Fibroblast of peridontal ligament (primary cell): ENCODE data around the gene TRPC6.

Experiments used
- DNase-seq: peaks from one replicate; pipeline ENCODE4 v3.0.0-alpha.2; 2010; ENCODE audit errors: extremely low read depth

Gene TRPC6

DNA sequence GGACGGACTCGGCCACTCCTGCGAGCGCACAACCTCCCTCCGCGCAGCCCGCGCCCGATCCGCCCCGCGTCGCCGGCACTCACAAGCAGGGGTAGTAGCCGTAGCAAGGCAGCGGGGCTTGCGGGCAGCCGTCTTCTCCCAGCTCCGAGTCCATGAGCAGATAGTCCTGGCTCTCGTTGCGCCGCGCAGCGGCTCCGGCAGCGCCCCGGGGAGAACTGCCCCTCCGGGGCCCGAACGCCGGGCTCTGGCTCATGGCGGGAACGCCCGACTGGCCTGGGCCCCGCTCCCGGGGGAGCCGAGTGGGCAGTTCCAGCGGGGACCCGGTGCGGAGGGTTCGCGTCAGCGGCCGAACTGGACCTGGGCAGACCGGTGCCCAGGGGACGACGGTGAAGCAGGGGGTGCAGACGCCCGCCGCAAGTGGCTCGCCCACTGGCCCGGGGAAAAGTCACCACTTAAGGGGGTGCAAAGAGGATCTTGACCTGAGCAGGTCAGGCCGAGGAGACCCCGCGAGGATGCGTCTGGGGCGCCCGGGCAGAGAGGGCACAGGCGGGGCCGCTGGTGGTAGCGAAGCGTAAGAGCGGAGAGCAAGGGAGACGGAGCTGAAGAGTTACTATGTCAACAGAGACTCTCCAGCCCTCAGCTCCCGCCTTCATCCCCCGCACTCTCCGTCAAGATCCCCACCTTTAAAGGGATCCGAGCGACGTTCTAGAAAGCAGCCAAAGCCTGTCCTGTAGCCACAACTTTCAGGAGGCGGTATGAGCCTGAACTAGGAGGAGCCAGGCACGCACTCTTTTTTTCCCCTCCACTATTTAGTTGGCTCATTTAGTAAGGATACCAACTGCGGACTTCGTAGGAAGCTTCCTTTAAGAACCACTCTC, at the start of gene TRPC6:
Gene TRPC6, minus strand, starts transcription at position 757 of the 878 bp plus-strand sequence. Its CDS starts 504 bp downstream, at position 253.
- peak; percentile 9 for DNase-seq

DNA sequence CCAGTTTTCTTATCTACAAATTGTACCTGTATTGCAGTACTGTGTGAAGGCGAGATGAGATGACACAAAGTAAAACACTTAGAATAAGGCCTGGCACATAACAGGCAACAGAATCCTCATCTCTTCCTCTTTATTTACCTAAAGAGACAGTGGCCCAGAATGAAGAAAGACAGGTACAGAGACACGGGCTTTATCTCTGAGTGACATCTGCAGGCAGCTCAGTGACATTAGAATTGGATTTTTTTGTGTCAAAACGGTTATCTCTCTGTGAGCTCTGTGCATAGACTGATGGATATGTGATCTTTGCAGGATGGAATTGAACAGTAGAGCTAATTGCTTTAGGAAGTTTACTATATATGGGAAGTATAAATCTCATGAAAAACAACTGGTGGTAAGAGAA, 36.2 kb upstream of the TRPC6 start:
- DNase-seq = no peak

DNA sequence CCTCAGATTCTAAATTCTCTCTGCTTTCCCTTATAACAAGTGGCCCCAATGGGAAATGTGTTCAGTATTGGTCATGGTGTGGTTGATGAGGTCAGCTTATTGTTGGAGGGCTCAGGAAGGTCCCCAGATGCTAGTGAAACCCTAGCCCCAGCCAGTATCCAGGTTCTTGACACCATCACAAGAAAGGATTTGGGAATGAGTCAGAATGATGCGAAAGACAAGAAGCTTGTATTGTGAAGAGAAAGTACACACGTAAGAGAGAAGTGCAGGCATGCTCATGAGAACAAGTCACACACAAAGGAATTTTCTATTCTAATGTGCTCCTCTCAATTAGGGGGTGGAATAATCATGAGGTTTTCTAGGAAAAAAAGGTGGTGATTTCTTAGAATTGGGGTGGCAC, 34.9 kb upstream of the TRPC6 start:
- peak; percentile 1 for DNase-seq

DNA sequence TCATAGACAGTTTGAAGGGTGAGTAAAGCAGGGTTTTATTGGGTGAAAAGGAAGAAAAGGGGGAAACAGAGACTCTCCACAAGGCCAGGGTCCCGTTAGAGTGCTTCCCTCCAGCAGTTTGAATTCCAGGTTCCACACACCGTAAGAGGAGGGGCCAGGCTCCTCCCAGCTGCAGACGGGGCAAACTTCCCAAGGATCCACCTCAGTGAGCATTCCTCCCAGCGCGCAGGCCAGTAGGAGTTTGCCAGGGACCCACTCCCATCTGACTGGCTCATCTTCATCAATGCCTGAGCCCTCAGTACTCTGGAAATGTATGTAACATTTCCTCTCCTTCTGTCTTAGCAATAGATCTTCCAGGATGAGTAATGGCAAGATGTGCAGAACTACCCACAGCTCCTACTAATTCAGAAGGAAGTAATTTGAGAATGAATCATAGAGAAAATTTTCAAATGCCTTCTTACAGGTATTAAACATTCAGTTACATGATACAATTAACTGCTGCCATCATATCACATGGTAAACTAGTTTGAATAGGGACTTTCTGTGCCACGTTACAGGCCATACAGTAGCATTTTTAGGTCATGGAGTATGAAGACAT, 34.0 kb upstream of the TRPC6 start:
- no peak for DNase-seq

DNA sequence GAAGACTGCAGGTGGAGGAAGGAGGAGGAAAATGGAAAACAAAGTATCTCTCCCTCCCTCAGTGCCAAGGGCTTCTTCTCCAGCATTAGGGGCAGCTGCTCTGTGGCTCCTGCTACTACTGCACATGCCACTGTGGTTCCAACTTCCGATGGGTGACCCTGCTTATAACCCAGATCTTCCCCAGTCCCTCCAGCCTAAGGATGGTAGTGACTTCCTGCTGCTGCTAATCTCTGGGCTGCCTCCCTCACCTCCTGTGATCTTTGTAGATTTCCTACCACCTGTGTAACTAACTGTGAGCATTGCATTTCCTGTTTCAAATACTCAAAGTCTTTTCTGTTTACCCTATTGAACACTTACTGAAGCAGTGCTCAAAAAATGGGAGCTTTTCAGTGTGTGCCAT, 28.7 kb upstream of the TRPC6 start:
- no peak for DNase-seq

DNA sequence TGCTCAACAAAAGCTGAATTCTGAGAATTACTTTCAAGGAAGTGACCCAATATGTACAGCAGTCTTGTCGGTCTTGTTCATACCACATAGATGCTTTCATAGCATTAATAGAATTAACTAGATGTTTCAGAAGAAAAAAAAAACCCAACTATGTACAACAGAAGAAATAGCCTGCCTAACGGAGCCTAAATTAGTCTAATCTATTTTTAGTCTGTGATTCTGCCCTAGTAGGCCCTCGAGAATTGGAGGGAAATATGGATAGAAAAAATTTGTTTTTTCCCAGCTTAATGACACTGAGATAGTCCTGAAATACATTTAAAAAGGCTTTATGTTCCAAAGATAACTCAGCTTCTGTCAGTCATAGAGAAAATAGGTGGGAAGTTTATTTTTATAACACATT, 17.1 kb upstream of the TRPC6 start:
- DNase-seq = no peak

DNA sequence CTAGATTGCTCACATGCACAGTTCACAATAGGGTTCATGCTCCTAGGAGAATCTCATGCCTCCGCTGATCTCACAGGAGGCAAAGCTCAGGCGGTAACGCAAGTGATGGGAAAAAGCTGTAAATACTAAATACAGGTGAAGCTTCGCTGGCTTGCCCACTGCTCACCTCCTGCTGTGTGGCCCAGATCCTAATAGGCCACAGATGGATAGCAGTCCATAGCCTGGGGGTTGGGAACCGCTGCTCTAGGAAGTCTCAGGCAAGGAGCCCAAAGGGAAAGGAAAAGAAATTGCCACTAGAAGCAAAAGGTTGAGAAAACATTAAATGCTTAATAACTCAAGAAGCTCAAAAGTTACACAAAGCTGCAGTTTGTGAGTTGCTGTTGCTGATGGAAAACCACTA, 3.2 kb upstream of the TRPC6 start:
- DNase-seq = no peak

DNA sequence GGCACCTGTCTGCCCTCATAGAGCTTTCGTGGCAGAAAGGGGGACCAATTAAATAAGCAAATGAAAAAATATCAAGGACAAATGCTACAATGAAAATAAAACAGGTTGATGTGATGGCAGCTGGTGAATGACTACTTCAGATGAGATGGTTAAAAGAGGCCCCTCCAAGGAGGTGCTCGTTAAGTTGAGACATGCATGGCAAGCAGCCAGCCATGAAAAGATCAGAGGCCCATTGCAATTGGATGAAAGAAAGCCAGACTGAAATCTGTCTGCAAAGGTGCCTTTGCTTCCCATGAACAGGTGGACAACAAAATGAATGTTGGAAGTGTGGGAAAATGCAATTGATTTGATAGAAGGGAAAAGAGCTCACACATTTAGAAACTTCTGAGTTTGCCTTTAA, 848 bp upstream of the TRPC6 start:
- no peak for DNase-seq

DNA sequence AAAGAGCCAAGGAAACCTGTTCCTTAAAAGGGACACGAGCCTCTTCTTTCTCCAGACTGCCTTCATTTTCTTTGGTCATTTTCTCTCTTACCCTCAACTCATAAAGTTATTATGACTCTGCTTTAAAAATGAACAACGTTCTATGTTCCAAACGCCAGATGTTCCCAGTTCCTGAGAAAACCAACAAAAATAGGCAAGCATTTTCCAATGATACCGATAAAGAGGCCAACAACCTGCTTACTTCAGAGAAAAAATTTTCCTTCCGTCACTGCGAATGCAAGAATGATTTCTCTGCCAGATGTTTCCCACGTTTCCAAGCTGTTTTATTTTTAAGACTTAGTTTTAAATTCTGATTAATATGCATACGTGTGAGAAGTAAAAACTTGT, 315 bp upstream of the TRPC6 start:
- DNase-seq = peak; percentile 2

DNA sequence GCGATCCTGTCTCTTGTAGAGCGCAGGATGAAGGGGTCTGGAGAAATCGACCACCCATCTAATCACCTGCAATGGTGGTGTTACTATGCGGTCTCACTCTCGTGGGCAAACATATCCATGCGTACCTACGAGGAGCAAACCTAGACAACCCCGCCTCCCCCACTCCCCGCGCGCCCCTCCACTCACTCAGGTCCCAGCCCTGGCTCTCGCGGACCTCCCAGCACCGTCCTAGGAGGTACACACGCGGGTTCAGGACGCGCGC, 887 bp downstream of the TRPC6 start:
- peak; percentile 1 for DNase-seq

DNA sequence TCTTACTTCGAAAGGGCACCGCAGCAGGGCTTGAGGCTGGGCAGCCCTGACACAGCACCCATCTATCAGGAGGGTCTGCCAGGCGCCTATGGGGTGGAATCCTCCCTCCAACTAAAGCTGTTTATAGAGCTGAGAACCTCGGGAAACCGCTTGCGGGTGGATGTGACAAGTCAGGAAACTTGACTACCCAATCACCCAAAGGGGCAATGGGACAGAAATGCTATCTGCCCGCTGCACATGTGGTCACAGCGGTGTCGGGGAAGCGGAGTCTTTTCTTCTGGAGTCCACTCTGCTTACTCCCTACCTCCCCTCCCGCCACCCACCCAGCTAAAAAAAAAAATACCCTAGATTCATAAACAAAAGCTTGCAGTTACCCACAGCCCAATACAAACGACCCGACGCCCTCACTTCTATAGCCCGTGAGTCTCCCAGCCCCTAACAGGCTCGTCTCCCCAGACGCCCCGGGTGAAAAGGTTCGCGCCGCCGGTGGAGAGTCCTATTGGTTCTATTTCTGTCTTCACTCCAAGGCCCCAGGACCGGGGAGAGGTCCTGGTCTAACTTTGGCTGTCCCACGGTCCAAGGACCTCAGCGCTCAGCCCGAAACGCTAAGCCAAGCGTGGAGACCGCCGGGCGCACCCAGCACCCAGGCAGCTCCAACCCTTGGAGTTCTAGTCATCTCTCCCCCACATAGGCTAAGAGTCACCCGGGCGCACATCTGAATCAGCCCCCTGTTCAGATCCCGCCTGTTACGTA, 1.4 kb downstream of the TRPC6 start:
- no peak for DNase-seq

DNA sequence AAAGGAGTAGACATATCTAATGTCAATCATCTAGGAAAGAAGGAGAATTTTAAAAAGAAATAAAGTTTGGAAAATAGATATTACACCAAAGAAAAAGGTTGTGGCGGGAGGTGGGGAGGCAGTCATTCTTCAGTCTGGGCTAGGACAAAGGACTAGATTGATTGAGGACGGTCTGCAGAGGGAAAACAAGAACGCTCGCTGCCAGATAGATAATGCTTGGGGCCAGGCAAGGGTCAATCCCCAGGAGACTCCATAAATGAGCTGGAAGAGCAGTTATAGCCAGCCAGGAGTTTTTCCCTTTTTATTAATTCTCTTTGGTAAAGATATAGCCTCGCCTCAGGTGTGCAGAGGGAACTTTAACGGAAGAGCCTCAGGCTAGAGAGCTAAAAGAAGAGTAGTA, 6.3 kb downstream of the TRPC6 start:
- DNase-seq = no peak

DNA sequence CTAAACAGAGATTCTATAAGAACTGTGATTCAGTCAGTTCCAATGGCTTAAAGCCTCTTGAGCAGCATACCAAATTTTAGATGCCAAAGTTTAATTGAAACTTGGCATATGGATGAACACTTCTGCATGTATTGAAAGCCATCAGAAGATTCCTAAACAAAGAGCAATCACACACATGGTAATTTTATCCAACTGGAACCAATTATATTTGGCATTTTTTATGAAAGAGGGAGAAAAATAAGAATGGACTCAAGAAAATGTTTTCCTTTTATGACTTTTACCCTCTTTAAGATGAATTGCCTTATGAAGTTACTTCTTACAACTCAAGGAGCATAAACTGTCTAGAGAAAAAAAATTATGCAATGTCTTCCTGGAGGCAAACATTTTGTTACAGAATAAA, 7.4 kb downstream of the TRPC6 start:
- DNase-seq = peak; percentile 28

DNA sequence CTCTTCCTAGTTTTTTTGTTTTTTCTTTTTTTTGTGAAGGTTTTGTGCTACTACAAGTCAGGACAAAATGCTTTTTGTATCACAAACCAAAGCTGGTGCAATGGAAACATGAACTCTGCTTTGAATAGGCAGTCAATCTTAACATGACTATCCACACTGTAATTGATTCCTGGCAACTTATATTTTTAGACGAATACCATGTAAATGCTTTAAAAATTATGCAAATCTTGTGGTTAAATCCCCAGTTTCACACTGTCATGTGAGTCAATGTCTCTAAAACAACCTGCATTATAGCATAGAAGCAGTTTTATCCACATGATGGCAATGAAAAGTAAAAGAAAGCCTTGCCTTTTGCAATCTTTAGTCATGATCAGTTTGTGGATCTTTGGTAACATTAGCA, 8.9 kb downstream of the TRPC6 start:
- peak; percentile 8 for DNase-seq

DNA sequence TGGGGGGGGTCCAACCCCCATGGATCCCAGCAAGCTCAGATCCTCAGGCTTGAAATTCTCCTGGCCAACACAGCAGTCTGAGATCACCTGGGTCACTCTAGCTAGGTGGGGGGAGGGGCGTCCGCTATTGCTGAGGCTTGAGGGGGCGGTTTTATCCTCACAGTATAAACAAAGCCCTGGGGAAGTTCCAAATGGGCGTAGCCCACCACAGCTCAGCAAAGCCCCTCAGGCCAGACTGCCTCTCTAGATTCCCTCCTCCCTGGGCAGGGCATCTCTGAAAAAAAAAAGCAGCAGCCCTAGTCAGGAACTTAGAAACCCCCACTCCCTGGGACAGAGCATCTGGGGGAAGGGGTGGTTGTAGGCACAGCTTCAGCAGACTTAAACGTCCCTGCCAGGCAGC, 16.7 kb downstream of the TRPC6 start:
- no peak for DNase-seq

DNA sequence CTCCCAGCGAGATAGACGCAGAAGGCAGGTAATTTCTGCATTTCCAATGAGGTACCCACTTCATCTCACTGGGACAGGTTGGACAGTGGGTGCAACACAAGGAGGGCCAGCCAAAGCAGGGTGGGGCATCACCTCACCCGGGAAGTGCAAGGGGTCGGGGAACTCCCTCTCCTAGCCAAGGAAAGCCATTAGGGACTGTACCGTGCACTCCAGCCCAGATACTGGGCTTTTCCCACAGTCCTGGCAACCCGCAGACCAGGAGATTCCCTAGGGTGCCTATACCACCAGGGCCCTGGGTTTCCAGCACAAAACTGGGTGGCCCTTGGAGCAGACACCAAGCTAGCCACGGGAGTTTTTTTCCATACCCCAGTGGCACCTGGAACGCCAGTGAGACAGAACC, 17.2 kb downstream of the TRPC6 start:
- no peak for DNase-seq

DNA sequence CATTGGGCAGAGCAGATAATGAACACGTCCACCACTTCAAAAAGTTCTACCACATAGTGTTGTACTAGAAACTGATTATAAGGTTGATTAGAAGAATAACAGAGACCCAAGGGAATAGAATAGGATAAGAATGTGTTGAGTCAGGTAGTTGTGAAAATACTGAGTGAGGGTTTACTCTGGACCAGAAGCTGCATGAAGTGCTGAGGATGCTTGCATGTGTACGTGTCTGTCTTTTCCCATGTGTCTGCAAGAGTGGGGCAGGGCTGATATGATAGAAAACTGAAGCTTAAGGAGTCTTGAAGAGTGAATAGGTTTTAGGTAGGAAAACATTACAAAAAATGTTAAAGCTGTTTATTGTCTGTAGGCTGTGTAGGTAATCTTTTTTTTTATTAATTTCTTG, 20.6 kb downstream of the TRPC6 start:
- DNase-seq = no peak

DNA sequence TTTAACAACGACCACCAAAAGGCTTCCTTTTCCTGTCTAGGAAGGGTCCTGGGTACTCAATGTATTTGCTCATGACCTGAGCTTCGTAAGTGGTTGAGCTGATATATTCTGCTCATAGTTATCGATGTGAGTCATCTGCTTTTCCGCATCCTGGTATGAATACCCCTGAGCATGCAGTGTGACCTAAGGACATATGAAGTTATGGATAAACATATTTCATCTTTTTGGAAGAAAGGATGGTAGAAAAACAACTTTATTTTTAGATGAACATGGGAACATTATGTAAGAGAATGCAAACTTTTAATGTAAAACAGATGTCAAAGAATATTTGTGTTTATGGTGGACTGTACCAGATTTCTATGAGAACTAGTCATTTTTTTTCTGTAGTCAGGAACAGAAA, 28.4 kb downstream of the TRPC6 start:
- DNase-seq = peak; percentile 61

DNA sequence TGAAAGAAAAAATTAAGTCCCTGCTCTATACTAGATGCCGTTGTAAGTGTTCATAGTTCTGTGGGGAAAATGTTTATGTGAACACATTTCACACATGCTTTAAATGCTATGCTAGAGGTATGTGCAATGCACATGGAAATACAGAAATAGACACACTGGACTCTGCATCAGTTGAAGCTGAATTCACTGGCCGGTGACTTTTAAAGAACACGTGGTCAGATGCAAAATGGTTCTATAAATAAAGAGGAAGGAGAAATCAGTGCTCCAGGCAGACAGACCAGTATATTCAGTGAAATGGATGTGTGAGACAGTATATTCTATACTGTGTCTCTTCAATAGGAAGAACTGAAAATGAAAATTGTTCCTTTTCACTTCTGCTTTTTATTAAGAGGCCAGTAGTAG, 29.9 kb downstream of the TRPC6 start:
- peak; percentile 58 for DNase-seq

DNA sequence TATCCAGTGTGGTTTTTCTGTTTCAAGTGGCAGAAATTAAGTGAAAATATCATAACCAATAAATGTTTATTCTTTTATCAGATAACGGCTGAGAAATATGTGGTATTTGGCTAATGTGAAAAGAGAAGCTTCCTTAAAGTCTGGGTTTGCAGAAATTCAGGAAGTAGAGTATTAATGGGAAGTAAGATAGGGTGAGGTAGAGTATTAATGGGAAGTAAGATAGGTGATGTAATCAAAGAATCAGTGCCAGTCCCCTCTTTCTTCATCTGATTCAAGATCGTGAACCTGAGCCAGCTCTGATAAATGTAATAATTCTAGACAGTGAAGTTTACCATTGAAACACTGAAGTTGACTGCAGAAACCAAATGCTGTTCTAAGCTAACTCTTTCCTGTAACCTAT, 30.9 kb downstream of the TRPC6 start:
- no peak for DNase-seq

DNA sequence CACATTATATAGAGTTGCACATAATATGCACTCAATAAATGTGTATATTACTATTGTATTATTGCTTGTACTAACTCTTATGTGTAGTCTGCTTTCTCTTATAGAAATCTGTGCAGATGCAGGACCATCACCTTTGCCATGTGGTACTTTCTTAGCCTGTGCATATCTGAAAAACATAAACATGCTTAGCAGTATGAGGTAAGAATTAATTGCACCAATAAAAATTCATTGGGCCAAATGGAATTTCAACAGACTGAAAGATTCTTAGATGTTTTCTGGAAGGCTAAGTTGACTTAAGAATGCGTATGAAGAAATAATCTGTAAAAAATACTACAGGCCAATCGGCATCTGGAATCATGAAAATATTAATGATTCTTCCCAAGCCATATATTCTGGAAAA, 55.3 kb downstream of the TRPC6 start:
- no peak for DNase-seq

DNA sequence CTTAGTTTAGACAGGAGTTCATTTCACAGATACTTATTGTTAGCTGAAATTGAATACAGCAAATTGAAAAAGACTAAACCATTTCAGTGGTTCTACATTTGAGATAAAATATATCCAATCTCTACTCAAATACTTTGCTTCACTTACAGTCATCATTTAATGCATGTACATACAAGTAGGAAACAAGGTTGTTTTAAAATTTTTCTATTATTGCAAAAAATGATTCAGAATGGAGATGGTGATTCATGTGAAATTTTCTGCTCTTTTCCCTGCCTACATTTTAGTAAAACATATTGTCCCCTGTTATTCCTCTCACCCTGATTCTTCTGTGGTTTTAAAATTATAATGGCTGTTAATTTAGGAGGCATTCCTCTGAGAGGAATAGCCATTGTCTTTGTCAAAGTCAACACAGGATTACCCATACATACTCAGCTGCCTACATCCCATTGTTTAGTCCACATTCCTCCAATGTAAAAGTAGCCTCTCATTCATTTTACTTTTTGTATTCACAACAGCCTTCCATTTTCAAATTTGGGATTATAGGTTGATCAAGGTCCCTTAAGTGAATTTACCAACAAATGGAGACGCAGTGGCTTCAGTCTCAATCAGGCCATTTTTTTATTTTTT, 60.1 kb downstream of the TRPC6 start:
- no peak for DNase-seq

DNA sequence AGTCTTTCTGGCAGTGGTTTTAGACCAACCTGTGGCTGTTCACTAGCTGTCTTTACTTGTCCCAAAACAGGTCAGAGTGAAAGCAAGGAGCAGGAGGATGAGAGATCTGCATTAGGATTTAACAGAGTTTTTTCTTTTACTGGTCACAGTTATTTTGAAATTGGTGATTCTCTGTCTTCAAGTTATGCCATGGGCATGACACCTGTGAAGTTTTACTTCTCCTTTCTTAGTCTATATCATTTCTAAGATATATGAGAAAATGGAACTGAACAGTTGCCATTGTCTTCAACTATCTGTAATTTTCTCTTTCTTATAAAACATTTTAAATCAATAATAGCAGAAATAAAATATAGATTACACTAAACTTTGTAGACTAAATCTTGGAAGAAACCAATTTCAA, 60.6 kb downstream of the TRPC6 start:
- no peak for DNase-seq
